Left lobe of liver (tissue), 2 donors: ENCODE results near the gene FNTB. TPM values are rescaled to one million over a fixed set of nuclear protein-coding genes. Genes with fewer than 3 reads are reported as not detected.
A peak's percentile ranks its signal among the peaks of the same experiment; 100 is the strongest.

ENCODE experiments used
- ATAC-seq: fragments of 200-7000 bp; cut with Tn5 transposase; one replicate; pipeline ENCODE4 v1.9.1; 2020; ENCODE audit warnings: mild to moderate bottlenecking, moderate library complexity
- DNase-seq: peaks from one replicate; pipeline ENCODE4 v3.0.0-alpha.2; 2020; ENCODE audit warnings: low spot score
- total RNA-seq: library from RNA; stranded (reverse); gene quantifications from one replicate; pipeline ENCODE4 v1.2.1, GENCODE V29; 2021
- donor health status: DM: no; HTN: no; CAD: no; lungs with moderate emphysema.
- donor health status: DM: no; HTN: yes; CAD: no.

Gene FNTB
- total RNA-seq, 1 donor from 2014 or later = 9.9 TPM

DNA sequence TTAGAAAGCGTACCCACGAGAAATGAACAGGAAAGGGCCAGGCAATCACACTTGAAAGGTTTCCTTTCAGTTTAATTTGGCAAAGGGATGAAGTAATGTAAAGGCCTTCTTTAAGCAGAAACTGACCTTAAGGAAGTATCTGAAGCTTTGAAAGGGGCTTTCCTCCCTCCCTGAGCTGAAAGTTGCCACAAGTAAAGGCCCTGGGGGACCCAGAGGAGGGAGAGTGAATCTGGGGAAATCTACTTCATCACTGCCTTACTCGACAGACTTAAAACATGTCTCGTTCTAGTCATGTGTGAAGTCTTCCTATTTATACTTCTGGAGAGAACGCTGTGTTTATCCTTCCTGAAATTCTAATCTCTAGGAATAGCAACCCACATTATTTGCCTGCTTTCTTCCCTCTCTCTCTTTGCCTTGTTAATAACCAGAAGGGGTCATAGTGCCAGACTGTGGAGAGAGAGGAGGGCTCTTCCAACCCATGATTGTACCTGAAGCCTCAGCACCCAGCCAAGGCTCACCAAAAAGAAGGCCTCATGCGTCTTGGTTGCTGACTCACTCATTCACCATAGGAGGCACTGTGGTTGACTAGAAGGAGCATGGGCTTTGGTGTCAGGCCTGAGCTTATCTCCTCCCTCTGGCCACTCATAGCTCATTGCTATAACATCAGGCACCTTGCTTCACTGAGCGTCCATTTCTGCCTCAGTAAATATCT, 33.9 kb upstream of the FNTB start:
- no peak for ATAC-seq

DNA sequence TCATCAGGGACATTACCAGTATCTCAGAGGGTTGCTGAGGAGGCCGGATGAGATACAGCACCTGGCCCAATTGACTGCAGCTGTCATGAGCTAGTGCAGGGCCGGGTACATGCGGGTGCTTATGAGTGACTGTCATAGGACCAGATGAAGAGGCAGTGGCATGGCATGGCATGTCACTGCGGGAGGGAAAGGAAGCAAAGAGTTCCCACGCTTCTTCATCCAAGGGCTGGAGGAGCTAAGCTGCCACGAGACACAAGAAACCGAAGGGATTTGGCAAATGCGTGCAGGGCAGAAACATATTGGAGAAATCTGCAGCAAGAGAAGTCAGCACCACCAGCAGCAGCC, 33.4 kb upstream of the FNTB start:
- DNase-seq (no peak), ATAC-seq (no peak)

More for the DNA sequence above, 33.9 kb upstream of the FNTB start:
- DNase-seq = no peak

DNA sequence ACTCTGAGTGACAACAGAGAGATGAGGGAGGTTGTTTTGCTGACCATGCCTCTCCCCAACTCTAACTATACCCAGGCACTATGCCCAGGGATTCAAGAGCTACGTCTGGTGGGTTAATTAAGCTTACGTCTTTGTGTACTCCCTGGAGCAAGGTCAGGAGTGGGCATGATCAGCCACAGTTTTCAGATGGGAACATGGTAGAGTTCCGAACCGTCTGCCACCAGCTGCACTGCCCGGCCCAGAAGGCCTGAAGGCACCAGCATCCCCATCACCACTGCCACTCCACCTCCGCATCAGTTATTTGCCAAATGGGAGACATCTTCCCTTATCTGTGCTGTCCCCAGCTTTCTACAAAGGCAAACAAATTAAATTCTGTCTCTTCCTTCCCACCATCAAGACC, 33.0 kb upstream of the FNTB start:
- ATAC-seq = no peak
- no peak for DNase-seq

DNA sequence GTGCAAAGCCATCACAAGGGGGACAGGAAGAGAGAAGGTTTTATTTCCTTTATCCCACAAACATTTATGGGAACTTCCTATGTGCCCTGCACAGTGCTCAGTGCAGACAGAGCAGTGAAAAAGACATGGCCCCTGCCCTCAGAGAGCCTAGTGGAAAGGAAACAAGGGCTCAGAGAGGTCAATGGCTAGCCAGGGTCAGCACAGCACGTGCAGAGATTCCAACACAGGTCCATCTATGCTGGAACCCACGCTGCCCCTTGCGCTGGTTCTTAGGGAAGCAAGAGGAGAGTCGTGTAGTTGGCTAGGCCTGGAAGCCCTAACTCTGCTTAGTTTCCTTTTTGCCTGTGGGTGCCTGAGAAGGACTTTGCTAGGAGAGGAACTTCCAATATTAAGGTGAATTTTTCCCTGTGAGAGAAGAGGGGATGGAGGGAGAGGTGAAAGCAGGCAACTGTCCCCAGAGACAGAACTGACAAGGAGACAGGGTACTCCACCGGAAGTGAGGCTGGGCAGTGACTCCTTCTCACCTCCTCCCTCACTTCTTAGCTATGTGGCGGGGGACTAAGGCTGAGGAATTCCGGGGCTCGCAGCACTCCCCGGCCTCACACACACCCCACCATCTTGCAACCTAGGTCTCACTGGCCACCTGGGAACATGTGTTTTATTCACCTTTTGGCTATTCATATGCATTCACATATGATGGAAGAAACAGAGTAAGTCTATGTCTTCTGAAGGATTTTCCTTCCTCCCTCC, 32.0 kb upstream of the FNTB start:
- no peak for ATAC-seq
- DNase-seq = no peak

DNA sequence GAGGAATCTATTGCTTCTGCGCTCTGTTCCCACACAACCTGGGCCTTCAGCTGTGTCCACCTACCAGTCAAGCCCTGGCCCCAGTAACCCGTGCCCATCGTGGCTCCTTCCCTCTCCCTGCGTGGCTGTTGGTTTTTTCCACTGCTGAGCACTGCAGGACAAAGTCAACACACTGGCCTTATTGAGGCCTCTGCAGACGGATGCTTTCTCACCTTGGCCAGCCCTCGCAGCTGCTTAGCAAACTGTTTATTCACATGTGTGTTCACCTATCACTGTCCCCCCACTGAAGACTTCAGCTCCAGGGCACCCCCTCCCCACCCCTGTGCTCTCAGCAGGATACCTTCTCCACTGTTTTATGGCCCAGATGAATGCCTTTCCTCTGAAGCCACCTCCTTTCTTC, 31.4 kb upstream of the FNTB start:
- no peak for DNase-seq
- ATAC-seq = no peak

DNA sequence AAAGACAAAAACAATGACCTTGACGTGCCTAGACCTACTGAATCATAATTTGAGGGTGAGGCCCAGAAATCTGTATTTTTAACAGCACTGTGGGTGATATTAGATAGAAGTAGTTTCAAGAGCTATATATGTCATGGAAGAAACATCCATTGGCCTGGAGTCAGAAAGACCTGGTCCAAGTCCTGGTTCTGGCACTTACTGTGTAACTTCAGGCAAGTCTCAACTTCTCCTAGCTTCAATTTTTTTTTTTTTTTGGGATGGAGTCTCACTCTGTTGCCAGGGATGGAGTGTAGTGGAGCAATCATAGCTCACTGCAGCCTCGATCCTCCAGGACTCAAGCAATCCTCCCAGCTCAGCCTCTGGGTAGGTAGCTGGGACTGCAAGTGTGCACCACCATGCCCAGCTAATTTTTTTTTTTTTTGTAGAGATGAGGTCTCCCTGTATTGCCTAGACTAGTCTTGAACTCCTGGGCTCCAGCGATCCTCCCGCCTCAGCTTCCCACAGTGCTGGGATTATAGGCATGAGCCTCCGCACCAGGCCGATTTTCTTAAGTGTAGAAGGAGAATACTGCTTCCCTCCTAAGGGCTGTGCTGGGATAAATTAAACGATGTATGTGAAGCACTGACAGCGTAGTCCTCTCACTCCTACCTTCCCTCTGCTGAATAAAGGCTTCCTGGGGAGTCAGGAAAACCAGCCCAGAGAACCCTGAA, 29.8 kb upstream of the FNTB start:
- no peak for DNase-seq
- no peak for ATAC-seq

DNA sequence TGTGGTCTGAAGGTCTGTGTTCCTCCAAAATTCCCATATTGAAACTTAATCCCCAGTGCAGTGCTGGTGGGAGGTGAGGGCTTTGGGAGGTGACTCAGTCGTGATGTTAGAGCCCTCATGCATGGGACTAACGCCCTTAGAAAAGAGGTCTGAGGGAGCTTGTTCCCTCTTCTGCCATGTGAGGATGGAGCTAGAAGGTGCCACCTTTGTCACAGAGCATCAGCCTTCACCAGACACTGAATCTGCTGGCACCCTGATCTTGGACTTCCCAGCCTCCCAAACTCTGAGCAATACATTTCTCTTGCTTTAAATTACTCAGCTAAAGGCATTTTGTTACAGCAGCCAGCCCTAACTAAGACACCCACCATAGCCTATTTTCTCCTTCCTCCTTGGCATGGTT, 28.5 kb upstream of the FNTB start:
- no peak for ATAC-seq
- no peak for DNase-seq

DNA sequence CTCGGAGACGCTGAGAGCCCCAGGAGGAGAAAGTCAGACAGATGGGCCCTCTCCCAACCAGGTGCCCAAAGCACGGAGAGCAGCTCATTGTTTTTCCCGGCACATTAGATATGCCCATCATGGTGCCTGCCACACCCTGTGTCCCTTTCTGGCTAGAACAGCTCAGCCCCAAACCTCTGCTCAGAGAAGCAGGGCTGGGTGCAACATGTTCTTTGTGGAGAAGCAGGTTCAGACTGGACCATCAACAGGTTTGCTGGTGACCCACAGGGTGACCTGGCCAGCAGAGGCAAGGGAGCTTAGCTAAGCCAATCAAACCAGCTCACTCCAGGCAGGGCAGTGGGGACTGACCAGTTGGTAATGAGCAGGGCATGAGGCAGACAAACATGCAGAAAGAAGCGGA, 28.0 kb upstream of the FNTB start:
- DNase-seq (no peak), ATAC-seq (no peak)

DNA sequence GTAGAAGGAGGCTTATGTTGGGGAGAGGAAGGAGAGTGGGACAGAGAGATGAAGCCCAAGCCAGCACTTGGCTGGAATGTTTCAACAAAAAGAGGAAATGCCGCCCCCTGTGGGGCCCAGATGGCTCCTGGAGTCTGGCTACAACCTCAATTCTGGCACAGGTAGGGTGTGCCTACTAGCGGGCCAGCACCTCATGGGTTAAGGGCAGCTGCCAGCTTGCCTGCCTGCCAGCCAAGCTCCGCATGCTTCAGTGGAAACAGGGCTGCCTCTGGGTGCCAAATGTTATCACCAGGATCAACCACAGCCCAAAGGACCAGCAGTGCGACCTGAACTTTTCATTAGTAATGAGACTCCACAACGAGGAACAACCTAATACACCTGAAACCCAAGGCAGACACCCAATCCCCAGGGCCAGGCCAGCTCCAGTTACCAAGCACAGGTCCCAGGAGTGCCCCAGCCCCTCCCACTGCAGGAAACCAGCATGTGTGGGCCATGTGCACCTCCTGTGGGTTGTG, 25.9 kb upstream of the FNTB start:
- ATAC-seq = peak; percentile 82

DNA sequence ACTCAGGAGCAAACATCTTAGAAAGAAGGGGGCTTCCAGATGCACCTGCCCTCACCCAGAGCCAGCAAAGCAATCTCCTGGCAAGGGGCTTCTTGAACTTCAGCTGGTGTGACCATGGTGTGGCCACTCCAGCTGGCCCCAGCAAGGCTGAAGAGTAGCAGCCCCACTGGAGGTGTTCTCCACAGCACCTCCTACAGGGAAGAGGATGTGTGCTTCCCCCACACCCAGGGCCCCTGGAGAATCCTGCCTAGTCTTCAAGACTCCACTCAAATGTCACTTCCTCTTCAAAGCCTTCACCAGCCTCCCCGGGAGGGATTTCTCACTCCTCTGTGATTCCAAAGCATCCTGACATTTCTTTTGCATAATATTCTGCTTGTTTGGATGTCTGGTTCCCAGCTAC, 23.1 kb upstream of the FNTB start:
- no peak for DNase-seq
- no peak for ATAC-seq

More for the DNA sequence above, 25.9 kb upstream of the FNTB start:
- DNase-seq = peak; percentile 56

DNA sequence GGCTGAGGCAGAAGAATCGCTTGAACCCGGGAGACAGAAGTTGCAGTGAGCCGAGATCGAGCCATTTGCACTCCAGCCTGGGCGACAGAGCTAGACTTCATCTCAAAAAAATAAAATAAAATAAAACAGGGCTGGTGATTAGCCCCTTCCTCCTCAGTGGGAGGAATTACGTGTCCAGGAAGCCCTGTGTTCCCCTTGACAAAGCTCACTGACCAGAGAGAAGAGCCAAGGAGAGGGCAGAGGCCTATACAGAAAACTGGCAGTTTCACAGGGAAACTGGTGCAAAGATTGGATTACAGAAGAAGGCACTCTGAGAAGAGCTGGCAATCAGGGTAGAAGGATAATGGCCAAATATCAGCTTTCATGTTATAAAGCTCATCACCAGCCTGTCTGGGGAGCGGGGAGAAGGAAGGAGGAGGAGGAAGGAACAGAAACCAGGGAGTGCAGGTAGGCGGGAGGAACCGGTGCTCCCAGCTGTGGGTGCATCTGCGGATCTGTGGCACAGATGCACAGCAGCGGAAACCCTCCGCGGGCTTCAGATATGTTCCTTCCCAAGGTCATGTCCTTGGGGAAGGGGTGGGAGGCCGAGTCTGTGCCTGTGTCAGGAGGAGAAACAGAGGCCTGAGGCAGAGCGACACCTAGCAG, 21.2 kb upstream of the FNTB start:
- no peak for ATAC-seq
- no peak for DNase-seq

DNA sequence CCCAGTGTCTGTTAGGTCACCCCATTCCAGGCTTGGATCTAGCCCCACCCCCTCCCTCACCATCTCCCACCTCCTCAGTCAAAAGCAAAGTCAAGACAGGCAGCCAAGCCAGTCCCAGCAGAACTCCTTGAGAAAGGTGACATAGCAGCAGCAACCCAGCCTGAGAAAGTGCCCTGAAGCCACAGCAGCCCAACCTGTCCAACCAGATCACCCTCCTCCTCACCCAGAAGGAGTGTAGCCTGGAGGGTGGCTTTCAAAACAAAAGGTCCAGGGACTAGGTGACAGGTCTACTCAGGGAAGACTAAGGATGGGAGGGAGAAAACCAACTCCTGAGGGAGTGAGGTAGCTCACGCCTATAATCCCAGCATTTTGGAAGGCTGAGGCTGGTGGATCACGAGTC, 19.7 kb upstream of the FNTB start:
- no peak for ATAC-seq
- DNase-seq = no peak

DNA sequence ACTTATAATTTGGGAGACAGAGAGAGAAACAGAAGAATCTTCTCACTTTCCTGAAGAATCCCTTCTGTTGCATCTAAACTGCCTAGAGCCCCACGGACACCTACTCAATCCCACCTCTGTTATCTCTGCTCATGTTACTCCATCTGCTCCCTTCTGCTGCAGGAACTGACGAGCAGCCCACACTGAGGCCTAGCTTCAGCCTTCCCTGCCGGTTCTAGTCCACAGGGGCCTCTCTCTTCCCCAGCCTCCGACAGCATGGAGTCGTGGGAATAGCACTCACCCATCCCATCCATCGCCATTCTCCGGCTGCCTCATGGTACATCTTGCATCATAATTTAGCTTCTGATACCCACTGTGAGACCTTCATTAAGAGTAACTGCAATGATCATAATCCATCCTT, 18.5 kb upstream of the FNTB start:
- DNase-seq = no peak
- ATAC-seq = no peak

DNA sequence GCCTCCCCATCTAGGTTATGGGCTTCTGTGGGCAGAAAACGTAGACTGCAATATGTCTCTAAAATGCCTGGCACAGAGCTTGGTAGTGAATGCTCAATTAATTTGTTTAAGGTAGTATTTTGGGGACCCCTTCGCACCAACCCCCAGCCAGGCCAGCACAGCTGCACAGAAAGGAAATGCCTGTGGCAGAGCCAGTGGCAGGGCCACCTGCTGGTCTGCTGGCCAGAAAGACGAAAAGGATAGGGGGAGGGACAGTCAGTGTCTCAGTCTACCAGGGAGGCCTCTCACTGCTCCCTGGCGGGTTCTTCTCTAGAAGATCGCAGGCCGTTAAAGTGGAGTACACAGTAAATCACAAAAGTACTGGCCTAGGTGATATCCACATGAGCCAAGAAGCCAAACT, 18.0 kb upstream of the FNTB start:
- DNase-seq = no peak
- no peak for ATAC-seq

DNA sequence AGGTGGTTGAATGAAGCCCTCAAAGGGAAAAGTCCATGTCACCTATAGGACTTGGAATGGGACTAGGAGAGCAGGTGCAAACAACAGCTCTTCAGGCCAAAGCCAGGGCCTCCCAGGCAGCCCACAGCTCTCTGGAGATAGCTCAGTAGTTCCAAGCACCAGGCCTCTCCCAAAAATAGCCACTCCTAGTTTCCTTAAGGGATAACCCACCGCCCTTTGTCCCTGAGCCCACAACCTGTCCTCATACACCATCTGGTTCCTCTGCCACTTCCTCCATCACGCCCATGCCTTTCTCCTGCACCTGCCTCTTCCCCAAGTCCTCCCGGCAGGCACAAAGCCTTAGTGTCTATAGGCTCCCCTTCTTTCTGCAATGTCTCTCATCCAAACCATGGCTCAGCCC, 16.7 kb upstream of the FNTB start:
- DNase-seq (no peak), ATAC-seq (no peak)

DNA sequence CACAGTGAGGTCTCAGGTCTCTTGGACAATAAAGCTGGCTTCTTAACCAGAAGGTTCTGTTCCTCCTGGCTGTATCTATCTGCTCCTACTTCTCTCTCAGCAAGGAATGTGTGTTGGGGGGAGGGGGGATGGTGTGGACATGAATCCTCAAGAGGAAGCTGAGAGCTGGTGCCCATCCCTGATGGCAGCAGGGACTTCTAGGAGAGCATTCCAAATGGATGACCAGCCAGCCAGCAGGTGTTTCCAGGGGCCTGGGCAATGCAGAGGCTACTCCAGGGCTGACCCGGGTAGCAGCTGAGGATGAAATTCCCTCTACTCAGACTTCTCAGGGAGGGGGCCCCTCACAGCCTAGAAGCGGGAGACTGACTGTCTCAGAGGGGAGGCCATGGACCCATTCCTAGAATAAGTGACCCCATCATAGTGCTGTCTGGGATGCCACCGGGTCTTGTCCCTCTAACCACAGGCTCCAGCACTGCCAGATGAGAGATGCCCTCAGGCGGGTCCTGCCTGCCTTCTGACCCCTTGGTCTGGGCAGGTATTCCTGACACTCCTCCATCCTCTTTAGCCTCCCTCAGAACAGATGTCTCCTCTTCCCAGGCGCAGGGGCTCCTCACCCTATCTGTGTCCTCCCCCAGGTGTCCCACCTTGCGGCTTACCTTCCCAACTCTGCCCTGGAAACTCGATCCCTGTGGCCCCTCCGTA, 15.8 kb upstream of the FNTB start:
- ATAC-seq (no peak), DNase-seq (no peak)

DNA sequence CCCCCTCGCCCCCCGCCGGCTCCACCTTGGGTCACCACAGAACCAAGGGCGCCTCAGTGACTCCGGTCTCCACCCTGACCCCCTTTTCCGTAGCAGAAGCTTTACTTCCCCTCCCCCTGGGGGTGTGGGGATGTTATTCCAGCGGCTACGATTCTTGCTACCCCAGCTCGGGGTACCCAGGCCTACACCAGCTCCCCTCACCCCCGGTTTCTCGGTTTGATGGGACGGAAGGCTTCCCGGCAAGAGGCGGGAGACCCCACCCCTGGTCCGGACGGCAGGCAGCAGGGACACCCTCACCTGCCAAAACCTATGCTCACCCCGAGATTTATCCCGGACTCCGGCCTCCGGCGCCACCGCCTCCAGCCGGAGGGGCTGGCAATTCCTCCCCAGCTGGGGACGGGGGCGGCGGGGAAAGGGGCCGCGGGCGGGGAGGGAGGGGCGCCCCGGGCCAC, 15.2 kb upstream of the FNTB start:
- peak; percentile 2 for ATAC-seq
- DNase-seq = no peak

DNA sequence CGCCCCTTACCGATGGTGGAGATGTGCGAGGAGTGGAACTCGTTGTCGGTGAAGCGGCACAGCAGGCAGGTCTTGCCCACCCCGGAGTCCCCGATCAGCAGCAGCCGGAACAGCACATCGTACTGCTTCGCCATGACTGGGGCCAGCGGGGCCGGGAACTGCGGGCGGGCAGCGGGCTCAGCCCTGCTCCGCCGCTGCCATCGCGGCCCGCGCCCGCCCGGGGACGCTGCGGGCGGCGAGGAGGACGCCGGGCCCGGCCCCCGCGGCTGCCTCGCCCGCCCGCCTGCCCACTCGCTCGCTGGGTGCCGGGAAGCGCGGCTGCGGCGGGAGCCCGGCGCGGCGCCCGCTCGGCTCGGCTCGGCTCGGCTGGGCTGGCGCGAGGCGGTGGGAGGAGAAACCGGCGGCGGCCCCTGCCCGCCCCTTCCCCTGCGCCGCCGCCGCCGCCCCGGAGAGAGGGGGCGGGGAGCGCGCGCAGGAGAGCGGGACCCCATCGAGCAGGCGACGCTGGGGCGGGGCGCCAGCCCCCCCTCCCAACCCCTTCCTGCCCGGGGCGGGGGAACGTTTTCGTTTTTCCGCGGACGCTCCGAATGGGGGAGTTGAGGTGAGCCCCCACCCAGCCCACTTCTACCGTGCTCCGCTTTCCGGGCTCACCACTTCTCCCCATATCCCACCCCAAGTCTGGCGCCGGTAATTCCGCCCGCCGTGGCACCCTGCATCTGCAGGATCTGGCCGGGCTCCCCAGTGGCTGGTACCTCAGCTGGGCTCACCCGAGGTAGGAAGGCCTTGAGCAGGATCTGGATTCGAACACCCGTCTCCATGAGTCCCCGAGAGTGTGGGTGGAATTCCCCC, 14.5 kb upstream of the FNTB start, which contains the start of gene RAB15:
Gene RAB15, minus strand, starts transcription at position 394 of the 849 bp plus-strand sequence. Its CDS starts 260 bp downstream, at position 134.
- ATAC-seq (peak; percentile 89), DNase-seq (peak; percentile 53)

DNA sequence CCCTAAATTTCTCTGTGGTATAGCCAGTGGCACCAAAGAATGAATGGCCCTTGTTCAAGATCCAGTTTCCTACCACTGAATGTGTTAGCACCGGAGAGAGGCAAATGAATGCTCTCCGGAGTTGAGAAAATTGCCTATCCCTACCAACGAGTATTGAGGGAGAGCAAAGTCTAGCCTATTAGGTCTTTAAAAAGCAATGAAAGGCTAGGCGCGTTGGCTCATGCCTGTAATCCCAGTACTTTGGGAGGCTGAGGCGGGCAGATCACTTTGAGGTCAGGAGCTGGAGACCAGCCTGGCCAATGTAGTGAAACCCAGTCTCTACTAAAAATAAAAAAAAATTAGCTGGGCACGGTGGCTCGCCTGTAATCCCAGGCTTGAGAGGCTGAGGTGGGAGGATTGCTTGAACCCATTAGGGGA, 13.7 kb upstream of the FNTB start:
- ATAC-seq = peak; percentile 41
- no peak for DNase-seq

DNA sequence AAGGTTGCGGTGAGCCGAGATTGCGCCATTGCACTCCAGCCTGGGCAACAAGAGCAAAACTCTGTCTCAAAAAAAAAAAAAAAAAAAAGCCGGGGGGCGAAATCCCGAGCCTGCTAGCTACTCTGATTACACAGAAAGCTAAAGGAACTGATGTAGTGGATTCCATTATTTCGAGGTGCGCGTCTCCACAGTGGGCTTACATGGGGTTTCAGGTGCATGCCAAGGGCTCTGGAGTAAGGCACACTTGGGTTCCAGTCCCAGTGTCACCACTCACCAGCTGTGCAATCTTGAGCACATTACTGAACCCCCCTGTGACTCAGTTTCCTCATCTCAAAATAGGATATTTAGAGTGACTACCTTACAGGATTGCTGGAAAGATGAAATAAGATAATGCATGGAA, 12.9 kb upstream of the FNTB start:
- ATAC-seq (no peak), DNase-seq (no peak)
